UCSD-AML1 (cell line): ENCODE results near the gene NGB.

Experiments used
- DNase-seq: peaks from one replicate; lab custom pipeline; 2025; ENCODE audit not compliant: unreplicated experiment; lab: John Stamatoyannopoulos, UW

The NGB gene

DNA sequence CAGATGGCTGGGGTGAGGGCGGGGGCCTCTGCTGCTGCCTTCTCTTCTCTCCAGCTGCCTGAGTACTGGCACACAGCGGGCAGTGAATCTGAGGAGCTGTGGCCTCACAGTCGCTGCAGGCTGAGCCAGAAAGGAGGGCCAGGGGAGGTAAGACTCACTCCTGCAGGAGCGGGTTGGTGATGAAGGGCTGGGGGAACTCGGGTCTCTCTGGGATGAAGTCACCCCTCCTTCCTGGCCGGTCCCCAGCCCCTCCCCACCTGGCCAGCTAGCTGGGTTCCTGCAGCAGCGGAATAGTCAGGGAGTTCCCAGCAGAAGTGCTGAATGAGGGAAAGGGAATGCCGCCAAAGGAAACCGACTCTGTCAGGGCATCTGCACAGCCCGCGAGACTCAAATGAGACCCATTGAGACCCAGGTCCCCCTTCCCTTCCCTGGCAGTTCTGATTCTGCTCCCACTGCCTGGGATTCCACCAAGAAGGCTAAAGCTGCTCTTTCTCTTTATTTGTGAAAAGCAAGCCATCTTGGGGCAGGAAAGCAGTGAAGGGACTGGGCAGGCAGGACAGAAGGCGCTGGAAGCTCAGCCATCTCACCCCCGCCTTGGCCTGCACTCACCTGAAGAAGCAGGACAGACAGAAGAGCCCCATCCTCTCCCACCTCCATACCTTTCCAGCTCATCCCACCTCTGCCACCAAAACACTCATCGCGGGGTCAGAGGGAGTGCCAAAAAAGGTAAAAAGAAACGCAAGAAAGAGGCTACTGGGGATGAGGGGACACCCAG is 5.3 kb downstream of the NGB start:
- no peak for DNase-seq

DNA sequence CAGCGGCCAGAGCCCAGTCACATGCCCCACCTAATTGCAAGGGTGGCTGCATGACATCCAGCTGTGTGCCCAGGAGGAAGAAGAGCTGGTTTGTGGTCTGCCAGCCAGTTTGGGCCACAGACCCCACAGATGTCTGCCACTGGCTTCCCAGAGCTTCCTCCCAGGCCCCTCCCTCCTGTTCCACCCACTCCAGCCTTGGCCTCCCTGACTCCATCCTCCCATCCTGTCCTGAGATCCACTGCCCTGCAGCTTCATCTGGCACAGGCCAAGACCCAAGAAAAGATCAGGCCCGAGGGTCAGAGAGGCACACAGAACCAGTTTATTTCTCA is 5.9 kb downstream of the NGB start:
- no peak for DNase-seq

DNA sequence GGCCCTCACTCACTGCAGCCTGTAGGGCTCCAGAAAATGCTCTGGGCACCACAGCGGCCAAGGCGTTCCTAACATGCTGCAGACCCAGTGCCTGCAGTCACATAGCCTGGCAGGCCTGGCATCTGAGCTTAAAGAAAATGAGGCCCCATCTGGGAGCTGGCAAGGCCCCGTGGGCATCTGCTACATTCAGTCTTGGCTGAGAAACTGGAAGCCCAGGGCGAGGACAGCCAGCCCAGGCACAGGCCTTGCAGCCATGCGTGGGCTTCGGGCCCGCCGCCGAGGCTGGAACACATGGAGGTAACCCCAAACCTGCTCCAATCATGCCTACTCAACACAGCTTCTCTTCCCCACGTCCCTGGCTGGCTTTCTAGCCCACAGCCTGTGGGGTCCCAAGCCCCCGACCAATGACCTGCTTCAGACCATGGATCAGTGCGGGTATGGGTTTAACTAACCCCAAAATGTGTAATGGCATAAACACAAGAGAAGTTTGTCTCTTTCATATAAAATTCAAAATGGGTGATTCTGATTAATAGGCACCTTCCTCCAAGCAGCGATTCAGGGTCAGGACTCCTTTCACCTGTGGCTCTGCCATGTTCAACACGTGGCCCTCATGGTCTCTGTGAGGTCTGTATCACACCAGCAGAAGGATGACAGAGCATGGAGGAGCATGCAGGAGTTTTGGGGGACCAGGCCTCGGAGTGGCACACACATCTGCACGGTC is 6.4 kb downstream of the NGB start:
- DNase-seq = no peak

DNA sequence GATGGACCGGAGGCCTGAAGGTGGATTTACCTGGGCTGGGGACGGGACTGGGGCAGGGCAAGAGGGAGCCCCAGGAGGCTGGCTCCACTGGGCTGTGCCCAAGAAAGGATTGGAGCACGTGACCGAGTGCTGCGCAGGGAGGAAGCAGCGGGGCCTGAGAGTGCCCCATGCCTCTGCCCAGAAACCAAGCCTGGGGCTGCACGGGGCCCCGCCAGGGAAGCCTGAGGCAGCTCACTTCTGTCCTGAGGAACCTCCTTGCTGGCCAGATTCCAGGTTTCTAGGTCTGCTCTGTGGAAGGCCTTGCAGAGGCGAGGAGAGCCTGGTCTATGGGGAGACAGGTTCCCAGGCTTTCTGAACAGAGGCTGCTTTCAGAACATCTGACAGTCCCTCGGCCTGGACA is 10.4 kb downstream of the NGB start:
- DNase-seq = no peak

DNA sequence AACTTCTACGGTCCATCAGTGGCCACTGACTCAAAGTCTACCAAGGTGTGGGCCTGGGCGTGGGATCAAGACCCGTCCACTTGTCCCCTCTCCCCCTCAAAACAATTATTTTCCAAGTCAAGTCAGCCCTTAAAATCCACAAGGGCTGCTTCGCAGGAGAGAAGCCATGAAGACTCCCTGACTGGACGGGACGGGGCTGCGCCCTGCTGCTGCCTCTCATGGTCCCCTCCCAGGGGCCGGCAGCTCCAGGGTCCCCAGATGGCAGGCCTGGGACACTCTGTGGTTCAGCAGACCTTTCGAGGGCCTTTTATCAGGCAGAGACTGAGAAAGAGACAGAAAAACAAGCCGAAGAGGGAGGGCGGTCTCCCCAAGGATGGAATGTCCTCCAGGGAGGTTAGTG is 10.8 kb downstream of the NGB start:
- no peak for DNase-seq

DNA sequence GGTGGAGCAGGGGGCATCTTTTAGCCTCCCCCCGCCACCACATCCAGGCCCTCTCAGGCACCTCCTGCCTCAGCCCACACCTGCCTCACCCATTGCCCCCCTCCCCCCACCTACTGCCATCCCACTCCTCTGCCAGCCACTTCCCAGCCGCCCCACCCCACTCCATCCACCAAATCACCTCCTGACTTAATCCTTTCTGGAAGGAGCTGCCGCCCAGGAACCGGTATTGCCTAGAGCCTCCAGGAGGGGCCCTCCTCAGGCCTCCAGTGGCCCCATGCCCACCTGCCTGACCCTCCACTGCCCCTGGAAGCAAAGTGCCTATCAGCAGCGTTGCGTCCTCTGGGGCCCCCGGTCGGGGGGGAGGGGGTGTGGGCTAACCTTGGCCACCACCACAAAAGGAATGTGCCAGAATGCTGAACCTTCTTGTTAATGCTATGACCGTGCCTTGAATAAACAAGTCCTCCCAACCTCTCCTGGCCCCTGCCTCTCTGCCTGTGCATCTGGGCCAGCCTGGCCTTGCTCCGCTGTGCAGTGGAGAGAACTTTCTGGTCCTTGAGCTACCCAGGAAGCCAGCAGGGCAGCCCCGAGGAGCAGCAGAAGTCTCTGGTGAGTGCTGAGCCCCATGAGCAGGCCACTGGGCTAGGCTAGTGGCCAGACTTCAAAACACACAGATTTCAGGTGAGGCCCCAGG is 11.8 kb downstream of the NGB start:
- no peak for DNase-seq

DNA sequence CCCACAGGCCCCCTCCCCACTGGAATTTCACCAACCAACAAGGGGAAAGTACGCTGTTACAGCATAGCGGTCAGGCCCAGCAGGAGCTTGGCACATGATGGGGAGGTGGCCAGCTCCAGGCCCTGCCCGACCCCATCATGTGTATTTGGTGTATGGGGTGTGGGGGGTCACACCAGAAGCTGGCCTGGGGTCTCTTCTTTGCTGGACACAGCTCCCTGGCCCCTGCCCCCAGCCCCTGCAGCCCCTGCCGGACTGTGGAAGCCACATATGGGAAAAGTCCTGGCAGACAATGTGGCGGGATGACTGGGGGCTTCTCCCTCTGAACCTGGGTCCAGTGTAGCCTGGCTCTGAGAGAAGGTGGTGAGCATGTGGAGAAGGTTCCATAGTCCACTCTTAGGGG is 12.4 kb downstream of the NGB start:
- DNase-seq = no peak

DNA sequence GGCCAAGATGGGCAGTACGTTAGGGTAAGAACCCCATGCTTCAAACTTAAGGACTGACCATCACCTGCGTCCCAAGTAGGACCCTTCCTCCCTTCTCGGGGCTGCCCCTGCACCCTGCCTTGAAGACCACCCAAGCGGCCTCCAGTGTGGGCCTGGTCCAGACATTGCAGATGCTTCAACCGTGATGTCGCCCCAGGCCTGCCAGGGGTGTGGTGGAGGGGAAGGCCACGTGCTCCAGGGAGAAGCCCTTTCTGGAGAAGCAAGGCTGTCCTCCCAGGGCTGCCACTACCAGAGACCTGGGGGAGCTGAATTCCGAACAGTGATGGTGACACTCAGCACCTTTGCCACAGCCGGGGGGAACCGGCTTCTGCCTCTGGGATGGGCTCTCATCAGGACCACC is 13.3 kb downstream of the NGB start:
- DNase-seq = no peak

DNA sequence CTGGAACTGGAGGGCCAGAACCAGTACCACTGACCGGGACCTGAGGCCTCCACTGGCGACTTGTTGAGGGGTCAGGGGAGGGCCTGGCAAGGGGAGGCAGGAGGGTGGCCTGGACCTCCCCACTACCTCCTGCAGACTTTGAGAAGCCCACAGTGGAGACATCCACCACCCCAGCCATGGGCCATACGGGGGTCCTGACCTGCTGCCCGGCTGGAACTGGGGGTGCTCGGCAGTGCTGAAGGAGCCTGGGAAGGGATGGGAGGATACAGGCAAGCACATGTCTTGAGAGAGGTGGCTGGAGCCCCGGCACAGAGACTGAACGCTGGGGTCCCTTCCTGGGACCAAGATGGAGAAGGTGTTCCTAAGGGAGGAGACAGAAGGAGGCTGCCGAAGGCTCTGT is 14.3 kb downstream of the NGB start:
- DNase-seq = no peak

DNA sequence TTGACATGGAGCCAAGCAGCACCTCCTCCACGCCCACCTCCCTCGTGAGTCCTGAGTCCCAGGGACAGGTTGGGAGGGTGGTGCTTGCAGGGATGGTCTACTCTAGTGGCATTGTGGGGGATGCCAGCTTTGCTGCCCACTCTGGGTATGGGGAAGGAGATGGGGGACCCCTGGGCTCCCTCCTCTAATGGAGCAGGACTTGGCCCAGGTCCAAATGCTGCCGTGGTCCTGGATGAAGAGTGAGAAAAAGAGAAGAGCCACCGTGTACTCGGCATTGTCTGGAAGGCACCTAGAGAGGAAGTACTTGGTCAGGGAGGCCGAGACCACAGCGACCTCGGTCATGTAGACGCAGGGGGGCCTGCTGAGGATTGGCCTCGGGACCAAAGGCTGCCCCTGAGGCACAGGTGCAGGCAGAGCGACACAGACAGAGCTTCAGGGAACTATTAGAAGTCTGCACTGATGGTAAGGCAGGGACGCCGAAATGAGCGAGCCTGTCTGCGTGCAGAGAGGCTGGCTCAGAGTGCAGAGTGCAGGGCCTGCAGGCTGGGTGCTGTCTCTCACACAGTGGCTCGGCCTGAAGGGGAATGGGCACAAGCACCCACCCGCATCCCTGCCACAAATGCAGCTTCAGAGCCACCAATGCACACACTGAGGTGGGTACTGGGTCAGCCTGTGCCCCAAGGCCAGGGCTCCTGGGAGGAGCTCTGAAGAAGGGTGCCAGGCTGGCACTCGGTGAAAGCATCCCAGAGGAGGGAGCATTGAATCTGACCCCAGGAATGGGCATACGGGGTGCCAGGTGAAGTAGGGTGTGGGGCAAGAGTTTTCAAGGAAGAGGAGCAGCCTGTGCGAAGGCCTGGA is 17.4 kb downstream of the NGB start:
- no peak for DNase-seq

DNA sequence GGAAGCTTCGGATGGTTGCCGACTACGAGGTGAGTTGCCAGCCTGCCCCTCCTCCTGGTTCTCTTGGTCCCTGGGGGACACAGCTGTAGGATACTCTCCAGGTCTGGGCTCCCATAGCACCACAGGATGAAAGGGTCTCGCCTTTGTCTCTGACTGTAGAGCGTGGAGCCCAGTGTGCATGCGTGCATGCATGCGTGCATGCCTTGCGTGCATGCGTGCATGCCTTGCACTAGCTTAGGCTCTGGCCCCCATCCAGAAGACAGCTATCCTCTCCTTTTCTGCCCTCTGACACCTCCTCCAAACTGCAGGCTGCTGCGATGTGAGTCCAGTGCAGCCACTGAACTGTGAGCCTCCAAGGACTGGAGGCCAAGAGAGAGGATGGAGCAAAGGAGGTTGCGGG is 19.1 kb downstream of the NGB start:
- DNase-seq = no peak

DNA sequence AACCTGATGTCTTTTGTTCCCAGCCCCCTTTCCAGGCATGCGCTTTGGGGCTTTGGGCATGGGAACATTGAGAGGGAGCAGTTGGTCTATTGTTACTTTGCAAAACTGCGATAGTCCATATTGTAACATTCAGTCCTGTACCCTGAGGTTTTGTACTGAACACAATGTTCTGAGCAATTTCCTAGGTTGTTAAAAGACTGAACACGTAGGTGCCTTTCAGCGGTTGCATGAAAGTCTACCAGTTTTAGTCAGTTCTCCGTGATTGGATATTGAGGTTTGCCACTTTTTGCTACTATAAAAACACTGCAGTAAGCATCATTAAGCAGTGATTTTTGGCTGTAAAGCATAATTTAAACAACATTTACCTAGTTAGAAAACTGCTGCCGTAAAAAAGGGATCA is 20.1 kb downstream of the NGB start:
- DNase-seq = no peak

DNA sequence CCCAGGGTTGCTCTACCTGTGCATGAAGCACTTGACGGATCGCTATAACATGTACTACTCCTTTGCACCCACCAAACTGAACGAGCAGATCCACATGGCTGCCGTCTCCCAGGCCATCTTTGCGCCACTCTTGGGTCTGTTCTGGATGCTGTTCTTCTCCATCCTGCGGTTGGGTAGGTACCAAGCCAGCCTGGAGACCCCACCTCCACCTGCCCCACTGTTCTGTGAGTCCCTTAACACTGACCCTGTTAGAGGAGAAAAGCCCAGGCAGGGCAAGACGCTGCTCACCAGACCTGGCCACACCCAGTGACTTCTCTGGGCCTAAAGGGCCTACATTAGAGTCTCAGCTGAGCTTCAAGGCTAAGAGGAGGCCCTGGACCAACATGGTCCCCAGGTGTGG is 21.7 kb downstream of the NGB start:
- no peak for DNase-seq

DNA sequence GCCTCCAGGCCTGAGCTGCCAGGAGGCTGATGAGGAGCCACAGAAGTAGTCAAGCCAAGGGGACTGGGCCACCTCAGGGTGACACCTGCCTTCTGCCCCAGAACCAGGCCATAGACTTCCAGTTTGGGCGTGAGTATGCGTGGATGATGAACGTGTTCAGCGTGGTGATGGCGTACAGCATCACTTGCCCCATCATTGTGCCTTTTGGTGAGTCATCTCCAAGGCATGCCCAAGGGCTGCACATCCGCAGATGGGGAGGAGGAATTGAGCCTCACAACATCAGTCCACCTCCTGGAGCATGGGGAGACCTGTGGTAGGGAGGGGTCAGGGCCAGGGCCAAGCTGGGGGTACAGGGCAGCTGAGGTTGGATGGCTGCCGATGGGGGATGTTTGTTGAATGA is 22.3 kb downstream of the NGB start:
- no peak for DNase-seq

DNA sequence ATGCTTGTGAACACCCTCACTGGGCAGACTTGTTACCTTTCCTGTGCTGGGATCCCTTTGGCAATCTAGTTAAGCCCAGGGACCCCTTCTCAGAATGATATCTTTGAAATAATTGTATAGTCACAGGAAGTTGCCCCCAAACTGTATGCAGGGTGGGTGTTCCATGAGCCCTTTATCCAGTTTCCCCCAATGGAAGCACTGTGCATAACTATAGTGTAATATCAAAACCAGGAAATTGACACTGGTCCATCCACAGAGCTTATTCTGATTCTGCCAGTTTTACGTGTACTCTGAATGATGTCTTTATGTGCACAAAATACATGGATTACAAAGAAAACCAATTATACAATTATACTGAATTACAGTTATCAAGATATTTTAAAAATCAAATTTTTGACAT is 24.2 kb downstream of the NGB start:
- DNase-seq = no peak

DNA sequence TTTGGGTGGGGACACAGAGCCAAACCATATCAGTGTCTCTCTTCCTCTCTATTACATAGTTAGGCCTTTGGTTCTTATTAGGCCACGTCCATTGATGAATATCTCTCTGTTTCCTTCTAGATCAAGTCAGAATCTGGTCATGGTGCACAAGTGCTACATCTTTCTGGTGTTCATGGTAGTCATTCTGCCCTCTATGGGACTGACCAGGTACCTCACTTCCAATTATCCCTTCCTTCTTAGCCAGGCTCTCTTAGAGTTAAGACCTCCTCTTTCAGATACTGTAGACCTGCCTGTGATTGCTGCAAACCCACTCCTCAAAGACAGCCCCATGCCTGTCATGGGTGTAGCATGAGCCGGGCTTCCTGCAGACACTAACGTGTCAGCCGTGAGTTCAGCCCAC is 25.2 kb downstream of the NGB start:
- DNase-seq = no peak

DNA sequence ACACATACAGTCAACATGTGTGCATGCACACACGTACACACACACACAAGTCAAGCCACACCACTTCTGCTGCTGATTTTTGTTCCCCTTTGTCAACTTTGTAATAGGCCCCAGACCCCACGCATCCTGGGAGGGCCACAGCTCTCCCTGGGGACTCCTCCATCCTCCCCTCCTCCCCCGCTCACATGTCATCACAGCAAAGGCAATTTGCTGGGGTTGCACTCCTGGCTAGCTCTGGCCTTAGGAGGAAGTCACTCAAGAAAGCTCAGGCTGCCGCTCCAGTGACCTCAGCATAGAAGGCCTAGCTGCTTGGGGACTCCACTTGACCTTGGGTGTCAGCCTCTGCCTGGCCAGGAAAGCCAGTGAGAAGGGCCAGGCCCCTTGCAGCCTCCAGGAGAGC is 27.2 kb downstream of the NGB start:
- DNase-seq = no peak

DNA sequence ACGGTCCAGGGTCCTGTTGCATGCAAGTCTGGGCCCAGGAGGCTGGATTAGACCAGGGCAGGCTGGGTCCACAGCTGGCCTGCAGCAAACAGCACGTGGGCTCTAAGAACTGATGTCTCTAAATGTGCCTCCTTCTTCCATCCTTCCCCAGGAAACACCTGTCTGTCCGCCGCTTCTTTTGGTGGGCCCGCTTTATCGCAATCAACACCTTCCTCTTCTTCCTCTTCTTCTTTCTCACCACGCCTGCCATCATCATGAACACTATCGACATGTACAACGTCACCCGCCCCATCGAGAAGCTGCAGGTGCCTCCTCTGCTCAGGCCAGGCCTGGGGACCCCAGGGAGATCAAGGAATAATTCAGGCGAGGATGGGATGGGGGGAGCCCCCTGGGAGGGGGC is 28.3 kb downstream of the NGB start:
- DNase-seq = no peak

DNA sequence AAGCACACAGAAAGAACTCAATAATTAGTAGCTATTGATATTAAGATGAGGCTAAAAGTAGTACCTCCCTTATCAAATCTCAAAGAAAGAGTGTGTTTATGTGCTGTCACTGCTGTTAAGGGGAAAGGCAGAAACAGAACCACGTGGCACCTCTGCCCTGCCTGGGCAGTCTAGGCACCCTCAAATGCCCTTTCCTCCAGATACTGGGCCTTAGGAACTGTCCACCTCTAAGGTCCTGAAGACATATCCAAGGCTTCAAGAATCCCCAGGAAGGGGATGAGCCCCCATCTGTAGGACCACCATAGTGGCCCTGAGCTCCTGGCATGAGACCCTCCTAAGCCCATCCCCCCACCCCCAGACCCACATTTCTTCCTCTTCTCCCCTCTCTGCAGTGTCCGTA is 29.1 kb downstream of the NGB start:
- no peak for DNase-seq

DNA sequence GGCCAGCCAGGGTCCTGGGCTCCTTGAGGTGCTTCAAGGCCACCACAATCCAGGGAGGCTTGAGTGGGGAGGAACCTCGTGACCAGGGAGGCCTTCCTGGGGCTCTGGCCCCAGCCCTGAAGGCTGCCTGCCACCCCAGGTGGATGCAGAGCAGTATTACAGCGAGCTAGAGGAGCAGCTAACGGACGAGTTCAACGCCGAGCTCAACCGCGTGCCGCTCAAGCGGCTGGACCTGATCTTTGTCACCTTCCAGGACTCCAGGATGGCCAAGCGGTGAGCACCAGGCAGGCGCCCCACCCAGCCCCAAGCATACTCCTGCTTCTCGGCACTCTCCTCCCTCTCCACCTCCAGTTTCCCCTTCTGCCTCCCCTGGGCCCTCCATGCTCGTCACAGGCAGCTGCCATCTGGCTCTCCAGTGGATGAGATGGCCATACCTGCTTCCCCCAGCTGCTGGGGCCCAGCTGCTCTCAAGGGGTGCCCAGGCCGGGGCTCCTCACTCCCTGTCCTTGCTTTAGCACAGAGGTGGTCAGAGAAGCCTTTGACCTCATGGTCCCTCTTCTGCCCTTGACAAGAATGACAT is 30.6 kb downstream of the NGB start:
- DNase-seq = no peak

DNA sequence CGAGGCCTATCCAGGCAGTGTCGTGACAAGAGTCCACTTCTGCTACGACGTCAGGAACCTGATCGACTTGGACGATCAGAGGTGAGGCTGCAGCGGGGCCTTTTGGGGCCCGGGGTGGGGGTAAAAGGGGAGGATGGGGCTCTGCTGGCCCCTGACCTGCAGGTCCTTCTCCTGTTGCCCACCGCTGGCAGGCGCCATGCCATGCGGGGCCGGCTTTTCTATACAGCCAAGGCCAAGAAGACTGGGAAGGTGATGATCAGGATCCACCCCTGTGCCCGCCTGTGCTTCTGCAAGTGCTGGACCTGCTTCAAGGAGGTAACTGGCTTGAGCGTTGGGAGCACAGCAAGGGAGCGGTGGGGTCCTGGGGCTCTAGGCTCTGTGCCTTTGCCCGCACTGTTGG is 31.6 kb downstream of the NGB start:
- no peak for DNase-seq
